ENCODE measurements around the gene GNL1. TPM values are rescaled to one million over a fixed set of nuclear protein-coding genes. Genes with fewer than 3 reads are reported as not detected.

GNL1 gene
- total RNA-seq, 1 experiment from 2014 or later, result 113 TPM

GRCh38 chr6:30515106-30515505 lies 41.2 kb downstream of the GNL1 start:
- CTCF ChIA-PET, result no interaction called here
- Histone ChIP-seq H3K4me2 (ENCODE audit: low read length) (no peak overlapping the region), H3K27ac (ENCODE audit: low read depth, low read length) (no peak overlapping the region)

GRCh38 chr6:30513451-30513850 lies 42.8 kb downstream of the GNL1 start:
- H3K27me3 ChIP-seq (ENCODE audit: insufficient read depth, low read length), result no peaks in the 10 kb centered on the region
- no peaks in the 10 kb centered on the region for H3K36me3 ChIP-seq (ENCODE audit: control insufficient read depth in 1 of 2, insufficient read depth in 2 of 2, low read length in 2 of 2)
- no peaks in the 10 kb centered on the region for H3K79me2 ChIP-seq (ENCODE audit: insufficient read depth, low read length)
- DNase-seq (ENCODE audit: low read depth, low spot score), result no peak
- H3K4me2 ChIP-seq (ENCODE audit: low read length), result no peak overlapping the region
- H3K9ac ChIP-seq (ENCODE audit: low read length), result no peak overlapping the region
- no peak overlapping the region for H3K27ac ChIP-seq (ENCODE audit: low read depth, low read length)
- intact Hi-C loops (cut with micrococcal nuclease), result no loop called here
- ChIA-PET POLR2A (no interaction called here), RAD21 (ENCODE audit: low non-redundant PET in 1 of 2, low total read pairs in 2 of 2, uncharacterized antibody in 2 of 2, unreplicated experiment in 2 of 2) (no interaction called here), CTCF (no interaction called here)
- H3K4me1 ChIP-seq (ENCODE audit: control insufficient read depth in 1 of 2, insufficient read depth in 2 of 2, low read length in 2 of 2), result peaks cover 11 to 16% of the 10 kb centered on the region in 2 experiments; a peak in 3 of 4 replicates
- H3K9me3 ChIP-seq (ENCODE audit: control insufficient read depth in 1 of 2, insufficient read depth in 1 of 2, low read depth in 1 of 2, low read length in 2 of 2), result no peaks in the 10 kb centered on the region
- ATAC-seq, result no peak
- no TSS peak for BruUV-seq (replicated peaks)
- H2AFZ ChIP-seq (ENCODE audit: low read depth, low read length, poor library complexity, severe bottlenecking), result no peak overlapping the region
- H3K4me3 ChIP-seq (replicated peaks in 1 of 2; ENCODE audit: low read depth in 1 of 2, low read length in 2 of 2), result no peak overlapping the region
- no peaks in the 10 kb centered on the region for H3K9me2 ChIP-seq (ENCODE audit: insufficient read depth)
- H4K20me1 ChIP-seq (ENCODE audit: insufficient read depth), result no peaks in the 10 kb centered on the region
- TF ChIP-seq RAD21 (IDR thresholded peaks at IDR 0.05; ENCODE audit: low read depth) (no peak), ZFX (IDR thresholded peaks at IDR 0.05) (no peak), EZH2 (IDR thresholded peaks at IDR 0.05) (no peak), CEBPB (IDR thresholded peaks at IDR 0.05; ENCODE audit: low read depth) (no peak), EGR1 (IDR thresholded peaks at IDR 0.05; ENCODE audit: low read depth) (no peak), REST (IDR thresholded peaks at IDR 0.05; ENCODE audit: low read depth) (no peak), SP1 (IDR thresholded peaks at IDR 0.05; ENCODE audit: low read depth) (no peak), ZBTB33 (IDR thresholded peaks at IDR 0.05; ENCODE audit: extremely low read depth, insufficient replicate concordance, low read length) (no peak), CTCF (IDR thresholded peaks at IDR 0.05 in 2 of 3, conservative IDR thresholded peaks at IDR 0.05 in 1 of 3; ENCODE audit: borderline replicate concordance in 1 of 3, insufficient read depth in 1 of 3, low read depth in 2 of 3, low read length in 2 of 3) (no peak), JUND (IDR thresholded peaks at IDR 0.05) (no peak)

More at GRCh38 chr6:30515106-30515505, 41.2 kb downstream of the GNL1 start:
- H2AFZ ChIP-seq (ENCODE audit: low read depth, low read length, poor library complexity, severe bottlenecking), result no peak overlapping the region
- H3K79me2 ChIP-seq (ENCODE audit: insufficient read depth, low read length), result no peaks in the 10 kb centered on the region
- DNase-seq (ENCODE audit: low read depth, low spot score), result no peak
- BruUV-seq (replicated peaks), result no TSS peak
- peaks cover 11 to 12% of the 10 kb centered on the region in 2 experiments; a peak in 3 of 4 replicates for H3K4me1 ChIP-seq (ENCODE audit: control insufficient read depth in 1 of 2, insufficient read depth in 2 of 2, low read length in 2 of 2)
- RAD21 ChIA-PET (ENCODE audit: low non-redundant PET in 1 of 2, low total read pairs in 2 of 2, uncharacterized antibody in 2 of 2, unreplicated experiment in 2 of 2), result no interaction called here
- intact Hi-C loops (cut with micrococcal nuclease), result no loop called here
- ATAC-seq, result no peak
- H3K36me3 ChIP-seq (ENCODE audit: control insufficient read depth in 1 of 2, insufficient read depth in 2 of 2, low read length in 2 of 2), result no peaks in the 10 kb centered on the region
- POLR2A ChIA-PET, result no interaction called here
- TF ChIP-seq ELF1 (IDR thresholded peaks at IDR 0.05; ENCODE audit: borderline replicate concordance, low read depth) (no peak), TCF7L2 (IDR thresholded peaks at IDR 0.05; ENCODE audit: borderline replicate concordance, extremely low read depth, insufficient read depth, insufficient read length) (no peak), ZNF274 (IDR thresholded peaks at IDR 0.05; ENCODE audit: low read depth, low read length) (no peak), SIN3A (IDR thresholded peaks at IDR 0.05; ENCODE audit: low read depth) (no peak), MAX (IDR thresholded peaks at IDR 0.05) (no peak), CEBPB (IDR thresholded peaks at IDR 0.05; ENCODE audit: low read depth) (no peak), CBX3 (IDR thresholded peaks at IDR 0.05; ENCODE audit: low read depth) (no peak), POLR2AphosphoS5 (IDR thresholded peaks at IDR 0.05; ENCODE audit: low read depth, low read length) (no peak)
- no peaks in the 10 kb centered on the region for H4K20me1 ChIP-seq (ENCODE audit: insufficient read depth)
- H3K4me3 ChIP-seq (replicated peaks in 1 of 2; ENCODE audit: low read depth in 1 of 2, low read length in 2 of 2), result no peak overlapping the region
- no peaks in the 10 kb centered on the region for H3K9me3 ChIP-seq (ENCODE audit: control insufficient read depth in 1 of 2, insufficient read depth in 1 of 2, low read depth in 1 of 2, low read length in 2 of 2)
- H3K9me2 ChIP-seq (ENCODE audit: insufficient read depth), result no peaks in the 10 kb centered on the region
- H3K27me3 ChIP-seq (ENCODE audit: insufficient read depth, low read length), result no peaks in the 10 kb centered on the region
- no peak overlapping the region for H3K9ac ChIP-seq (ENCODE audit: low read length)

Data from HCT116 (cell line).